Caki2 (cell line): Measurements from ENCODE around the gene FNIP2. TPM values are rescaled to one million over a fixed set of nuclear protein-coding genes. Genes with fewer than 3 reads are reported as not detected.
A peak's percentile ranks its signal among the peaks of the same experiment; 100 is the strongest.
"Not testable (repeated sequence)": the region's sequence is repeated elsewhere in the genome, so short reads cannot be mapped to it uniquely, and the experiment has no call there.

Experiments used
- DNase-seq: peaks from one replicate; pipeline ENCODE4 v3.0.0-alpha.2; 2015; ENCODE audit warnings: low read depth
- in situ Hi-C: cut with HindIII; loops from 2 replicates; pipeline ENCODE4 v1.10.0; 2016; ENCODE audit warnings: low sequenced_read_pairs, low pct_unique_long_range_greater_than_20kb, mixed read lengths
- total RNA-seq: library from RNA; depleted of rRNA; stranded (reverse); fragments of >200 nt; shearing (Covaris generic); gene quantifications from 2 replicates; pipeline ENCODE4 v1.2.3, GENCODE V29; 2014; ENCODE audit warnings: low replicate concordance

Gene FNIP2
- total RNA-seq, 1 experiment from 2014 or later: 43.5 TPM

DNA sequence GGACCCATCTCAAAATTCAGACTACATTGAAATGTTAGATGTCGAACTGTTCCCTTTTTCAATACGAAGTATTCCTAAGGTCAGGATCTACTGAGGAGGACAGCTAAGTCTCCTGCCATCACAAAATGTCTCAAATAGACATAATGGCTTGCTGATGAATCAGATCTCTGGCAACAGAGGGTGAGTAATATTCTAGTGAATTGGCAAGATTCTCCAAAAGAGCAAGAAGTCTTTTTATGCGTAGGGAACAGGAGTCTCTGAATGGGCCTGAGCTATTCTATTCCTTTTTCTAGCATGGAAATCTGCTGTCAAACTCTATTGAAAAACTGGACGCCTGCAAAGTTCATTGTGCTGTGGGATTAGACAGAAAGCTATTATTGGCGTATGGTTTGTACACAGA lies 145.4 kb downstream of the FNIP2 start:
- DNase-seq: peak; percentile 31
- in situ Hi-C loops: no loop called here

DNA sequence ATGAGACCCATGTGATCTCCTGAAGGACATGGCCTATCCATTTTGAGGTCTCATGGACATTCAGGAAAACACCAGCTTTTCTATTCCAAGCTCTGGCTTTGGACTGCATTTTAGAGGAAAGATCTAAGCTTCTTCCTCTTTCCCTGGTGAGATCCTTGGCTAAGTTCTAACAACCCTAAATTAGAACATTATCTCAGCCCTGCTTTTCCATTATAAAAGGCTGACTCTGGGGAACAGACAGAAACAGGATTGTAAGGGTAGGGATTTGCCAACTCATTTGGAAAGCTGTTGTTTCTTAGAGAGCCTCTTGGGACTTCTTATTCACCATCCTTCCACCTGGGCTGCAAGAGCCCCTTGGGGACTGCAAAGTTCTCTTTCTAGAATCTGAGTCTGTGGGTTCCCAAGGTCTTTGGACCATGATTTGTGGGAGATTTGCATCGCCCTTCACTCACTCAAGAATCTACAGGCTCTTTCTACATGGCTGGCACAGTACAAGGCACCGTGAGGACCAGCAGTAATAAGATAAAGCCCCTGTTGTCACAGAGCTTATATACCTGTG lies 146.9 kb downstream of the FNIP2 start:
- in situ Hi-C loops: no loop called here

DNA sequence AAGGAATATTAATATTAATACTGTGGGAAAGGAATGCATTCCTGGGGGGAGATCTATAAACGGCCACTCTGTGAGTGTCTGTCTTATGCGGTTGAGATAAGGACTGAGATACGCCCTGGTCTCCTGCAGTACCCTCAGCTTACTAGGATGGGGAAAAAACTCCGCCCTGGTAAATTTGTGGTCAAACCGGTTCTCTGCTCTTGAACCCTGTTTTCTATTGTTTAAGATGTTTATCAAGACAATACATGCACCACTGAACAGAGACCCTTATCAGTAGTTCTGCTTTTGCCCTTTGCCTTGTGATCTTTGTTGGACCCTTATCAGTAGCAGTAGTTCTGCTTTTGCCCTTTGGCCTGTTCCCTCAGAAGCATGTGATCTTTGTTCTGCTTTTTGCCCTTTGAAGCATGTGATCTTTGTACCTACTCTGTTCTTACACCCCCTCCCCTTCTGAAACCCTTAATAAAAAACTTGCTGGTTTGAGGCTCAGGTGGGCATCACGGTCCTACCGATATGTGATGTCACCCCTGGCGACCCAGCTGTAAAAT lies 151.7 kb downstream of the FNIP2 start:
- in situ Hi-C loops, DNase-seq: not testable (repeated sequence)

More for the DNA sequence above, 146.9 kb downstream of the FNIP2 start:
- DNase-seq: no peak

DNA sequence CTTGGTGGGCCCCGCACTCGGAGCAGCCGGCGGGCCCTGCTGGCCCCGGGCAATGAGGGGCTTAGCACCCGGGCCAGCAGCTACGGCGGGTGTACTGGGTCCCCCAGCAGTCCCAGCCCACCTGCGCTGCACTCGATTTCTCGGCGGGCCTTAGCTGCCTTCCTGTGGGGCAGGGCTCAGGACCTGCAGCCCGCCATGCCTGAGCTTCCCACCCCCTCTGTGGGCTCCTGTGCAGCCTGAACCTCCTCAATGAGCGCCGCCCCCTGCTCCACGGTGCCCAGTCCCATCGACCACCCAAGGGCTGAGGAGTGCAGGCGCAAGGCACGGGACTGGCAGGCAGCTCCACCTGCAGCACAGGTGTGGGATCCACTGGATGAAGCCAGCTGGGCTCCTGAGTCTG lies 158.9 kb downstream of the FNIP2 start:
- in situ Hi-C loops, DNase-seq: not testable (repeated sequence)

DNA sequence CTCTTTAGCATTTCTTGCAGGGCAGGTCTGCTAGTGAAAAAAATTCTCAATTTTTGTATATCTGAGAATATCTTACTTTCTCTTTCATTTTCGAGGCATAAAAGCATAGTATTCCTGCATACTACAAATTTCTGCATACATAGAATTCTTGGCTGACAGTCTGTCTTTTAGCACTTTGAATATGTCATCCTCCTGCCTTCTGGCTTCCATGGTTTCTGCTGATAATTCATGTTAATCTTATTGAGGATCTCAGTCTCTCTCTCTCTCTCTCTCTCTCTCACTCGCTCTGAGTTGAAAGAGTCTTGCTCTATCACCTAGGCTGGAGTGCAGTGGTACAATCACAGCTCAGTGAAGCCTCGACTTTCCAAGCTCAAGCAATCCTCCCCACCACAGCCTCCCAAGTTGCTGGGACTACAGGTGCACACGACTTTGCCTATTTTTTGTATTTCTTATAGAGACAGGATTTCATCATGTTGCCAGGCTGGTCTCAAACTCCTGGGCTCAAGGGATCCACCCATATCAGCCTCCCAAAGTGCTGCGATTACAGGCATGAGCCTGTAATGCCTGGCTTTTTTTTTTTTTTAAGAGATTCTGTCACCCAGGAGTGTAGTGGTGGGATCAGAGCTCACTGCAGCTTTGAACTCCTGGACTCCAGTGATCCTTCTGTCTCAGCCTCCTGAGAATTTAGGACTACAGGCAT lies 161.3 kb downstream of the FNIP2 start:
- no peak for DNase-seq
- in situ Hi-C loops: no loop called here

DNA sequence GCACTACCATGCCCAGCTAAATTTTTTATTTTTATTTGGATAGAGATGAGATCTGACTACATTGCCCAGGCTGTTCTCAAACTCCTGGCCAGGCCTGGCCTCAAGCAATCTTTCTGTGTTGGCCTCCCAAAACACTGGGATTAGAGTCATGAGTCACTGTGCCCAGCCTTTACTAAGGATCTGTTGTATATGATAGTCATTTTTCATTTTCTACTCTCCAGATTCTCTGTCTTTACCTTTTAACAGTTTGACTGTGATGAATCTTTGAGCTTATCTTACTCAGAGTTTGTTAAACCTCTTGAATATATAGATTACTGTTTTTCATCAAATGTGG lies 161.8 kb downstream of the FNIP2 start:
- in situ Hi-C loops: no loop called here
- DNase-seq: no peak

DNA sequence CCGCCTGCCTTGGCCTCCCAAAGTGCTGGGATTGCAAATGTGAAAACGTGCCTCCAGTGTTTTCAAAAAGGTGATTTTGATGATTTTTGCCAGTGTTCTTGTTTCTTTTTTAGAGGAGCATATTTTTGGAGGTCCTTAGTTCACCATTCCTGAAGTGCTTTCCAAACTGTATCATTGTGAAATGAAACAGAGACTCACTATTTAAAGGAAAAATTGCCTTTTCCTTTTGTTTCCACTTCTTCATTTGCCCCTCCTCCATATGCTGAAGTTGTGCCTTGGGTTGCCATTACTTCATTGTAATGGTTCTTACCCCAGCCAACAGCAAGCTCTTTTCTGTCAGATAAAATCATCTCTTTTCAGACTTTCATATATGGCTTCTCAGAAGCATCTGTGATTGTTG lies 164.4 kb downstream of the FNIP2 start:
- DNase-seq: no peak
- in situ Hi-C loops: no loop called here

DNA sequence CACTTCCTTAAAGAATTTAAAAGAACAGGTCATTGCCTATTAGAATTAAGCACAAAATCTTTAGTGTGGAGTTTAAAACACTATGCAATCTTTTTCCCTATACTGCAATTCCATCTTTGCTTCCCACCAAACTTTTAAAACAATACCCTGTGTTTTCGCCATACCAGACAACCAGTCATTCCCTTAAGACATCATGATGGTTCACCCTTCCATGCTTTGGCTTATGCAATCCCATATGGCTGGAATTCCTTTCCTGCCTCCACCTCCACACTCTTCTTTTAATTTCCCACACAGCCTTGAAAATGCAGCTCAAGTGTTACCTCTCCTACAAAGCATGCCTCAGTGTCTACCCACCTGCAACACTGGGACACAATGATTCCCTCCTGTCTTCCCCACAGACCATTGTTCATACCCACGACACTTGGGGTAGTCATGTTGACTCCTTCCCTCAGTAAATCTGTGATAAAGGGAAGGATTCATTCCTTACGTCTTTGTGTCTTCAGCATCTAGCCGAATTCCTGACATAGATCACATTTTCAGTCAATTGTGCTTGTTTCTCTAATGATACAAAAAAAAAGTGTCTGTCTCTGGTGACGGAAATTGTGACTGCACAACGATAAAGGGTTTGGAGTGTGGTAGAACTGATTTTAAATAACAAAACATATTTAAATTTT lies 166.3 kb downstream of the FNIP2 start:
- no peak for DNase-seq
- in situ Hi-C loops: no loop called here

DNA sequence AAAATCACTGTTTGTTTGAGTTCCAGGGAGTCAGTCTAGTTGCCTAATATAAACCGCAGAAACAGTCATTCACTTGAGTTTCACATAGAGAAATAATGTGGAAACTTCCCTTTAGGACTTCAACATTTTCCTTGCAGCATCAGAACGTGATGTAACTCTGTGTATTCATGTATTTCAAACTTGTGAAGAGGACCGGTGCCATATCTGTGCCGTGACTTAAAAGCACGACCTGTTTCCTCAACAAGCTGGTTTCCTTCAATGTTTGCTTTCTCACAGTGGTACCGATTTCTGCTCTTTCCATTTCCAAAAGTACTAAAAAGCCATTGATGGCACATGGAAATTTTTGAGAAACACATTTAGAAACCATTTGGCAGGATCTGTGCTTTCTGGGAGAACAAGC lies 167.4 kb downstream of the FNIP2 start:
- no peak for DNase-seq
- in situ Hi-C loops: no loop called here

DNA sequence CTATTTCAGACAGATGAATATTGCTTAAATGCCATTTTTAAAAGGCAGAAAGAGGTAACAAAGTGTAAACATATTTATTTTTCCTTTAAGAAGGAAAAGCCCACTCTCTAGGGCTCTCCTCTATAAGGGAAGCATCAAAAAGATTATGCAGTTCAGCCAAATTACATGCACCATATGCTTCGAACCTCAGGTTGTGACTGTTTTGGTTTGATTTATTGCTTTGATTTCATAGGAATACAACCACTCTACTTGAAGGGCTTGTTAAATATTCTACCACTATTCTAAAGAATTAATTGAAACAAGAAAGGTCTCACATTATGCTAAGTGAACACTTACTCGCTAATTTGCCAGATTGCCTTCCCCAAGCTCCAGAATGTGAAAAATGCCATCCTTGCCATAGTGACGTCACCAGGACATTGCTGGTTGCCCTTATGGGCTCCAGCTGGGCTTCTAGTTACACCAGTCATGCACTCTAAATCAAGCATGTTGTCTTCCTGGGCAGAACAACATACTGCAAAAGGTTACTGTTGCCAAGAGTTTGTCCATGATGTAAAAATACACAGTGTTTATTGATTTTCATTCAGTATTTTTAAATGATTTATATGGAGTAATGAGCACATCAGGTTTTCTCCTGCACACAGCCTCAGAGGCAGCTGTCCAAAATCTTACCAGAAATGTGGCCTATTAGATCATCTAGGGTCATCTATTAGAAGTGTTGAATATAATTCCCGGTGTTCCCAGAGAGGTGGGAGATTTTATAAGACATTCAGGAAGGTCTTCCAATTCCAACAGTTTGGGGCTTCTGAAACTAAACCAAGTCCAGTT lies 169.6 kb downstream of the FNIP2 start:
- no peak for DNase-seq

DNA sequence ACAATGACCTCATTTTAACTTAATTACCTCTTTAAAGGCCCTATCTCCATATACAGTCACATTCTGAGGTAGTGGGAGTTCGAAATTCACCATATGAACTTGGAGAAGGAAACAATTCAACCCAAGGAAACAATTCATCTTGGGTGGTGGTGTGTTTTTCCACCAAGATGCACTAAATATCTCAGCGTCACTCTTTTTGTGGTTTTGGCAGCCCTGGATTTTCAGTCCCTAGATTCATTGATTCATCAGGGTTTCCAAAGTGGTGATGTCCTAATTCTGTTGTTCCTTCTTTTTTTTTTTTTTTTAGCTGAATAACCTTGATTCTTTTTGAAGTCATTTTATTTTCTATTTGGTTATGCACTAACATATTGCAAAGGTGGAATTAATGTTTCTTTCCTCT lies 171.4 kb downstream of the FNIP2 start:
- in situ Hi-C loops: no loop called here
- no peak for DNase-seq

More for the DNA sequence above, 169.6 kb downstream of the FNIP2 start:
- in situ Hi-C loops: no loop called here

DNA sequence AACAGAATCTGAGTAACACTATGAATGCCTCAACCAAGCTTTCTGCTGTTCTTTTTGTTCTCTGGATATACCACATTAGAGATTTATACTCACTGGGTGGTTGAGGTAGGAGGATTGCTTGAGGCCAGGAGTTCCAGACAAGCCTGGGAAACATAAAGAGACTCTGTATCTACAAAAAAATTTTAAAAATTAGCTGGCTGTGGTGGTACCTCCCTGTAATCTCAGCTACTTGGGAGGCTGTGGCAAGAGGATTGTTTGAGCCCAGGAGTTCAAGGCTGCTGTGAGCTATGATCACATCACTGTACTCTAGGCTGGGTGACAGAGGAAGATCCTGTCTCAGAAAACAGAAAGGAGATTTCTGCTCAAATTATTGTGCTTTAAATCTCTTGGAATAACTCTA lies 172.5 kb downstream of the FNIP2 start:
- DNase-seq: no peak
- in situ Hi-C loops: no loop called here

DNA sequence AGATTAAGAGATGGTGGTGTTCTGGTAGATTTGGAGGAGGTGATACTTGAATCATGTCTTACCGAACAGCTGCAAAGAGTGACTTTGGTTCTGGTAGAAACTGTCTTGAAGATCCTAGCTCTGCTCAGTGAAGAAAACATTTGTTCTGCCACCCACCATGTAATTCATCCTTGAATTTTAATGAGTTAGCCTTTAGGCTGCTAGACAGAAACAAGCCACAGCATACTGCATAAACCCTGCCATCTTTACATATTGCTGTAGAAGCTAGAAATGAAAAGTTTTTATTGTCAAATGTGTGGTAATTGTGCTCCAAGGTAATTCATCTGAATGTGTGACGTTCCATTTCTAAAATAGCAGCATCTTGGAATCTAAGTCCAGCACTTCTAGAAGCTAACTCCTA lies 173.1 kb downstream of the FNIP2 start:
- in situ Hi-C loops: no loop called here
- no peak for DNase-seq

DNA sequence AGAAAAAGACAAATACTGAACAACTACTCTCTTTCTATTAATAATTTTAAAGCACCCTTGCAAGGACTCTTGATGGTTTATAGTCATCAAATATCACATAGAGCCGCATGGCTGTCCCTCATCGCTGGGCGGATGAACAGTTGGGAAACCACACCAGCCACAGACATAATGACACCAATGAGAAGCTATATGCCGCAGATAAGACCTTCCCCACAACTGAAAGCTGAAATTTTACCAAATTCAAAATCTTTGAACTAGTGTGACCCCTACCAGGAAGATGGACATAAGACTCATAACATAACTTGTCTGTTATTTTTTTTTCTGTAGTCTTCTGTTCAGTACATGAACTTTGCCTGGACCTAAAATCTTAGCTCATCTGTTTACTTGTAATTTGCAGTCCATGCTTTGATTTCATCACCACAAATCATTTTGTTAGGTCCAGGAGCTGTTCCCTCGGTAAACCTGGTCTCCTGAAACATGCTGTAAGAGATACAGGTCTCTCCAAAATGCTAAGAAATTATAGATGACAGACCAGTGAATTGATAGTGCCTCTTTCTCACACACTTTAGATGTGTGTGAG lies 176.8 kb downstream of the FNIP2 start:
- in situ Hi-C loops: no loop called here
- no peak for DNase-seq

DNA sequence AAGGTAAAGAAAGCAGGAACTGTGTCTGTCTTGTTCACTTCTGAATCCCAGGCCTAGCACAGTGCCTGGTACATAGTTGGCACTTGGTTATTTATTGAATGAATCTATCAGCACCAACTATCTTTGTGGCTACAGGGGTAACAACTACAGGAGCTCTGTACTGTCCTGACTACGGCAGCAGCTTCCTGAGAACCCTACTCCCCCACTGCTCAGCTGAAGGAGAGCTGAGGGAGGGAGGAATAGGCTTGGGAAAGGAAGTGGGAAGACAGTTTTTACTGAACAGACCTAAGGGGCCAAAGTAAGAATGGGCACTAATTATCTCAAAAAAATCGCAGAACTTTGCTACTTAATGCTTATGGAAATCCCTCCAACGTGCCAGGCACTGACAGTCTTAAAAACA lies 178.0 kb downstream of the FNIP2 start:
- no peak for DNase-seq
- in situ Hi-C loops: no loop called here

DNA sequence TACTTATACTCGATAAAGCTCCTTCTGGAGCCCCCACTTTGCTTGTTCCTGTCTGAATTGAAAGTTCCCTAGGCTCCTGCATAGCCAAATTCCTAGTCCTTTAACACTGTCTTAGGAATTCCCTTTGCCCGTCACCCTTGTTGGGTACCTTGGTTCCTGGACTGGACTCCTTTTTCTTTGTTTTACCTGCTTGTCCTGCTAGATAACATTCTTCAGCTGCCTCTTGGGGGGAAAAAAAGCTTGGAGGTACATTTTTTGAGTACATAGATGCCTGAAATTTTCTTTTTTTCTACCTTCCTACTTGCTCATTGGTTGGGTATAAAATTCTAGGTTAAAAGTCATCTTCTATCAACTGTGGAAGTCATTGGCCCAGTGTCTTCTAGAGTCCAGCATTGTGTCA lies 179.2 kb downstream of the FNIP2 start:
- in situ Hi-C loops: no loop called here
- no peak for DNase-seq

DNA sequence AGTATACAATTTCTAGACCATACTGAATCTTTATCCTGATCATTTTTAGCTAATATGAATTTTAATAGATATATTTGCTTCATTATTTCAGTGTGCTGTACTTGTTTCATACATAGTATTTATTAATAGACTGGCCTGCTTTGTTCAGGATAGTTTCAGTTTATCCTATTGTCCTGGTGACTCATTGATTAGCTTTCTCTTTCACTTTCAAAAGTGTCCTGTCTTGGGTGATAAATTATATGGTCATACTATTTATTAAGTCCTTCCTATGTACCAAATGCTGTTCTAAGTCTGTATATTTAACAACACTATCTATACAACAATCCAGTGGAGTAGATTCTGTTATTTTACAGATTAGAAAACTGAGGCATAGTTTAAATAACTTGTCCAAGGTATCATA lies 180.3 kb downstream of the FNIP2 start:
- in situ Hi-C loops: no loop called here
- DNase-seq: peak; percentile 4

DNA sequence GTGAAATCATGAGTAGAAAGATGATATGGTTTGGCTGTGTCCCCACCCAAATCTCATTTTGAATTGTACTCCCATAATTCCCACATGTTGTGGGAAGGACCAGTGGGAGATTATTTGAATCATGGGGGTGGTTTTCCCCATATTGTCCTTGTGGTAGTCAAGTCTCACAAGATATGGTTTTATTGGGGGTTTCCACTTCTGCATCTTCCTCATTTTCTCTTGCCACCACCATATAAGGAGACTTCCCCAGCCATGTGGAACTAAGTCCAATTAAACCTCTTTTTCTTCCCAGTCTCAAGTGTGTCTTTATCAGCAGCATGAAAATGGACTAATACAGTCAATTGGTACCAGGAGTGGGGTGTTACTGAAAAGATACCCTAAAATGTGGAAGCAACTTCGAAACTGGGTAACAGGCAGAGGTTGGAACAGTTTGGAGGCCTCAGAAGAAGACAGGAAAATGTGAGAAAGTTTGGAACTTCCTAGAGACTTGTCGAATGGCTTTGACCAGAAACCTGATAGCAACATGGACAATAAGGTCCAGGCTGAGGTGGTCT lies 183.5 kb downstream of the FNIP2 start:
- DNase-seq, in situ Hi-C loops: not testable (repeated sequence)
